DND-41 (cell line): ENCODE data around the gene RFX2.

Experiments
- EZH2 ChIP-seq: IDR thresholded peaks from 3 replicates; pipeline ENCODE4 v1.6.1; 2012; ENCODE audit warnings: borderline replicate concordance, low read depth, mild to moderate bottlenecking, moderate library complexity, low read length, inconsistent platforms; ENCODE audit not compliant: severe bottlenecking
- TF ChIP-seq, protein P1 (sequence below): IDR thresholded peaks from 2 replicates; pipeline ENCODE4 v1.5.1; 2012; ENCODE audit warnings: borderline replicate concordance, low read length, moderate library complexity, mild to moderate bottlenecking; ENCODE audit not compliant: poor library complexity, severe bottlenecking; ENCODE audit errors: extremely low read depth

DNA sequence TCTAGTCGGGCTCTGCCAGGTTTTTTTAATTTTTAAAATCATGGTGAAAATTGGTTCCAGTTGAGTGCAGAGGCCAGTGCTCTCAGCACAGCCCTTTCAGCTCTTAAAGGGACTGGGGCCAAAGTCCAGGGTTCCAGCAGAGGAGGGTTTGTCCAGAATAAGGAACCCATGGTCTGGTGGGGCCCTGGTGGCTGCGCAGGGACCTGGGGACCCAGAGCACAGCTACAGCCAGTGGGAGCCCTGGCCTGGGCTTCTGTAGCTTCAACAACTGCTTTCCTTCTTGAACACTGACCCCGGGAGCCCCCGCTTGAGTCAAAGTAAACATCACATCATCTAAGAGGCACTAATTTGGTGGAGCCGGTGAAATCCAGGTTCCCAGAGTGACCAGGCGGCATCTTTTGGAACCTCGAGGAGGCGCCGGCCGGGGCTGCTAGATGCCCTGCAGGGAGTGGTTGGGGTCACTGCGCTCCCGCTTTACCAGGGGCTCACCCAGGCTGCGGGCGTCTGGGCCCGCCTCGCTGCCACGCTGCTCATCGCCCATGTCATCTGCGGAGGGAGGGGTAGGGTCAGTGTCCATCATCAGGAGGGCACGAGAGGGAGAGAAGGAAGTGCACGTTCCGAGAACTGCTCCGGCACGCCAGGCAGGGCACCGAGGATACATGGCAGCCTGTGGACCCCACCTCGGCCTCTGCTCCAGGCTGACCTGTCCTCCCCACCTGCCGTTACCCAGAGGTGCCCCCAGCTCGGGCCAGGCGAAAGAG is 115.7 kb downstream of the RFX2 start:
- TF ChIP-seq, protein P1, sequence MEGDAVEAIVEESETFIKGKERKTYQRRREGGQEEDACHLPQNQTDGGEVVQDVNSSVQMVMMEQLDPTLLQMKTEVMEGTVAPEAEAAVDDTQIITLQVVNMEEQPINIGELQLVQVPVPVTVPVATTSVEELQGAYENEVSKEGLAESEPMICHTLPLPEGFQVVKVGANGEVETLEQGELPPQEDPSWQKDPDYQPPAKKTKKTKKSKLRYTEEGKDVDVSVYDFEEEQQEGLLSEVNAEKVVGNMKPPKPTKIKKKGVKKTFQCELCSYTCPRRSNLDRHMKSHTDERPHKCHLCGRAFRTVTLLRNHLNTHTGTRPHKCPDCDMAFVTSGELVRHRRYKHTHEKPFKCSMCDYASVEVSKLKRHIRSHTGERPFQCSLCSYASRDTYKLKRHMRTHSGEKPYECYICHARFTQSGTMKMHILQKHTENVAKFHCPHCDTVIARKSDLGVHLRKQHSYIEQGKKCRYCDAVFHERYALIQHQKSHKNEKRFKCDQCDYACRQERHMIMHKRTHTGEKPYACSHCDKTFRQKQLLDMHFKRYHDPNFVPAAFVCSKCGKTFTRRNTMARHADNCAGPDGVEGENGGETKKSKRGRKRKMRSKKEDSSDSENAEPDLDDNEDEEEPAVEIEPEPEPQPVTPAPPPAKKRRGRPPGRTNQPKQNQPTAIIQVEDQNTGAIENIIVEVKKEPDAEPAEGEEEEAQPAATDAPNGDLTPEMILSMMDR: no peak
- no peak for TF ChIP-seq EZH2
